ENCODE results near the gene LRRC4C. TPM values are rescaled to one million over a fixed set of nuclear protein-coding genes. Genes with fewer than 3 reads are reported as not detected.

The LRRC4C gene
- total RNA-seq, 1 experiment from 2014 or later: not detected

DNA sequence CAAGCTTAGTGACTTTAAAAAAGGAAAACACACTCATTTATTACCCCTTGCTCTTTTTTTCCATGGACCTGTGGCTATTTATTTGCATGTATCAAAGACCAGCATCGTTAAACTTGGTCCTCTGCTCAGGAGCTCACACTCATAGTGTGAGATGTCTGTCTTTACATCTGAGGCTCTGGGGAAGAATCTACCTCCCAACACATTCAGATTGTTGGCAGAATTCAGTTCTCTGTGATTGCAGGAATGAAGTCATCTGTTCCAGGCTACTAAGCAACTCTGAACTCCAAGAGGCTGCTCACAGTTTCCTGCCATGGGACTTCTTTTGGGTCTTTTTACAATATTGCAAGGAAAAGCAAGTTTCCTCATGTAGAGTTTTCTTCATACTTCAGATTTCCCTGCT lies 138.8 kb downstream of the LRRC4C start:
- DNase-seq: no peak
- Mint-ChIP-seq H3K36me3 (ENCODE audit: insufficient read depth, unreplicated experiment) (no peaks in the 10 kb centered on the region), H3K4me1 (ENCODE audit: low read depth, unreplicated experiment) (no peaks in the 10 kb centered on the region), H3K27ac (ENCODE audit: unreplicated experiment) (no peak overlapping the region), H3K4me3 (ENCODE audit: low read depth, unreplicated experiment) (no peak overlapping the region), H3K9me3 (ENCODE audit: low read depth, unreplicated experiment) (peaks cover 19% of the 10 kb centered on the region), H3K27me3 (ENCODE audit: unreplicated experiment) (no peaks in the 10 kb centered on the region)
- intact Hi-C loops (cut with micrococcal nuclease; ENCODE audit: unreplicated experiment): no loop called here
- TF ChIP-seq, protein P1, sequence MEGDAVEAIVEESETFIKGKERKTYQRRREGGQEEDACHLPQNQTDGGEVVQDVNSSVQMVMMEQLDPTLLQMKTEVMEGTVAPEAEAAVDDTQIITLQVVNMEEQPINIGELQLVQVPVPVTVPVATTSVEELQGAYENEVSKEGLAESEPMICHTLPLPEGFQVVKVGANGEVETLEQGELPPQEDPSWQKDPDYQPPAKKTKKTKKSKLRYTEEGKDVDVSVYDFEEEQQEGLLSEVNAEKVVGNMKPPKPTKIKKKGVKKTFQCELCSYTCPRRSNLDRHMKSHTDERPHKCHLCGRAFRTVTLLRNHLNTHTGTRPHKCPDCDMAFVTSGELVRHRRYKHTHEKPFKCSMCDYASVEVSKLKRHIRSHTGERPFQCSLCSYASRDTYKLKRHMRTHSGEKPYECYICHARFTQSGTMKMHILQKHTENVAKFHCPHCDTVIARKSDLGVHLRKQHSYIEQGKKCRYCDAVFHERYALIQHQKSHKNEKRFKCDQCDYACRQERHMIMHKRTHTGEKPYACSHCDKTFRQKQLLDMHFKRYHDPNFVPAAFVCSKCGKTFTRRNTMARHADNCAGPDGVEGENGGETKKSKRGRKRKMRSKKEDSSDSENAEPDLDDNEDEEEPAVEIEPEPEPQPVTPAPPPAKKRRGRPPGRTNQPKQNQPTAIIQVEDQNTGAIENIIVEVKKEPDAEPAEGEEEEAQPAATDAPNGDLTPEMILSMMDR (IDR thresholded peaks at IDR 0.05; ENCODE audit: unreplicated experiment): no peak
- CTCF ChIA-PET: no interaction called here
- BruUV-seq (replicated peaks): no TSS peak

DNA sequence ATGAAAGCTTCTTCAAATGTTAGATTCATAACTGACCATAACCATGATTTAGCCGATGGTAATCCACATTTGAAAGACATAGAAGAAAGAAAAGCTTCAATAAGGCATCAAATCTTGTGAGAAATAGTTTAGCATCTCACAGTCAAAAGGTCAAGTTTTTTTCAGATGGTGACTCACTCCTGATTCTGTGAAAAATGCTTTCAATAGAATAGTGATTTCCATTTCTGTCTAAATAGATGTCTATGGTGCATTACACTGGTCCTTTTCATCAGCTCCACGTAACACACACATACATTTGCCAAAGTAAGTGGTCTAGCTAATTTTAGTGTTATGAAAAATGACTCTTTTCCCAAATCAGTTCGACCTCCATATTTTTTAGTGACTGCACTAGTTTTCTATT lies 139.2 kb downstream of the LRRC4C start:
- no TSS peak for BruUV-seq (replicated peaks)
- CTCF ChIA-PET: no interaction called here
- TF ChIP-seq, protein P1 (IDR thresholded peaks at IDR 0.05; ENCODE audit: unreplicated experiment): no peak
- Mint-ChIP-seq H3K27ac (ENCODE audit: unreplicated experiment) (no peak overlapping the region), H3K4me1 (ENCODE audit: low read depth, unreplicated experiment) (no peaks in the 10 kb centered on the region), H3K36me3 (ENCODE audit: insufficient read depth, unreplicated experiment) (no peaks in the 10 kb centered on the region), H3K4me3 (ENCODE audit: low read depth, unreplicated experiment) (no peak overlapping the region), H3K9me3 (ENCODE audit: low read depth, unreplicated experiment) (peaks cover 17% of the 10 kb centered on the region), H3K27me3 (ENCODE audit: unreplicated experiment) (no peaks in the 10 kb centered on the region)
- intact Hi-C loops (cut with micrococcal nuclease; ENCODE audit: unreplicated experiment): no loop called here
- no peak for DNase-seq

DNA sequence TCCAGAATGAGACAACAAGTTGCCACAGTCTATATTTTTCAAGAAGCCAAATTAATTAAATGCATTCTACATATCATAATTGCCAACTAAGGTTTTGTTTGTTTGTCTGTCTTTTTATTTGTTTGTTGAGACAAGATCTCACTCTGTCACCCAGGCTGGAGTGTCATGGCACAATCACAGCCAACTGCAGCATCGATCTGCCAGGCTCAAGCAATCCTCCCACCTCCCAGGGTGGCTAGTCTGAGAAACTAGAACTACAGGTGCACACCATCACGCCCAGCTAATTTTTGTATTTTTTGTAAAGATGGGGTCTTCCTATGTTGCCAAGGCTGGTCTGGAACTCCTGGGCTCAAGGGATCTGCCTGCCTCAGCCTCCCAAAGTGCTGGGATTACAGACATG lies 140.0 kb downstream of the LRRC4C start:
- no peak overlapping the region for H3K27ac Mint-ChIP-seq (ENCODE audit: unreplicated experiment)
- H3K36me3 Mint-ChIP-seq (ENCODE audit: insufficient read depth, unreplicated experiment): no peaks in the 10 kb centered on the region
- CTCF ChIA-PET: no interaction called here
- no peak for DNase-seq
- no peak overlapping the region for H3K4me3 Mint-ChIP-seq (ENCODE audit: low read depth, unreplicated experiment)
- H3K27me3 Mint-ChIP-seq (ENCODE audit: unreplicated experiment): no peaks in the 10 kb centered on the region
- TF ChIP-seq, protein P1 (IDR thresholded peaks at IDR 0.05; ENCODE audit: unreplicated experiment): no peak
- intact Hi-C loops (cut with micrococcal nuclease; ENCODE audit: unreplicated experiment): no loop called here
- no peaks in the 10 kb centered on the region for H3K4me1 Mint-ChIP-seq (ENCODE audit: low read depth, unreplicated experiment)
- peaks cover 19% of the 10 kb centered on the region for H3K9me3 Mint-ChIP-seq (ENCODE audit: low read depth, unreplicated experiment)
- no TSS peak for BruUV-seq (replicated peaks)

DNA sequence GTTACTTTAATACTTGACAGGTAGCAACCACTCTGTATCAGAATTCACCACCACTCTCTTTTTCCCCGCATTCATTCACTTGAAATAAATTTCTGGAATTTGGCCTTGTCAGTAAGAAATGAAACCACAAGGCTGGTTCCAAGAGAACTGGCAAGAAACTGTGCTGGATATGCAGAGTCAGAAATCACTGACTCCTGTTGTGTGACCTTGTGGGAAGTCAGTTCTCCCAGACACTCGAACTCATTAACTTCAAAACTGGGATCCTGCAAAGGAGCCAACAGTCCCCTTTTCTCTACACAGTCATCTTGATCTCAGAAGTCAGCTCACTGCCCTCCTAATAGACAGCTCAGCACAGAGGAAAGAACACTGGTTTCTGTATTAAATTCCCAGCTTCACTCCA lies 142.7 kb downstream of the LRRC4C start:
- no peaks in the 10 kb centered on the region for H3K36me3 Mint-ChIP-seq (ENCODE audit: insufficient read depth, unreplicated experiment)
- no peak for DNase-seq
- H3K9me3 Mint-ChIP-seq (ENCODE audit: low read depth, unreplicated experiment): peaks cover 19% of the 10 kb centered on the region

More for the DNA sequence above, 142.7 kb downstream of the LRRC4C start:
- TF ChIP-seq, protein P1 (IDR thresholded peaks at IDR 0.05; ENCODE audit: unreplicated experiment): no peak
- Mint-ChIP-seq H3K4me1 (ENCODE audit: low read depth, unreplicated experiment) (no peaks in the 10 kb centered on the region), H3K27ac (ENCODE audit: unreplicated experiment) (no peak overlapping the region), H3K4me3 (ENCODE audit: low read depth, unreplicated experiment) (no peak overlapping the region), H3K27me3 (ENCODE audit: unreplicated experiment) (no peaks in the 10 kb centered on the region)
- no TSS peak for BruUV-seq (replicated peaks)
- CTCF ChIA-PET: no interaction called here
- intact Hi-C loops (cut with micrococcal nuclease; ENCODE audit: unreplicated experiment): no loop called here
